Mesenchymal stem cell (in vitro differentiated cells and primary cell): ENCODE results near the gene WDR90.
"Not testable (repeated sequence)": the region's sequence is repeated elsewhere in the genome, so short reads cannot be mapped to it uniquely, and the experiment has no call there.

ENCODE experiments used
- DNase-seq: peaks from one replicate; pipeline ENCODE4 v3.0.0-alpha.2; 2013
- H2AFZ ChIP-seq: one replicate; pipeline ENCODE4 v1.6.1; 2013; ENCODE audit warnings: low read depth, mild to moderate bottlenecking, control low read depth, inconsistent platforms, low read length, moderate library complexity
- H2AK5ac ChIP-seq: 2 replicates; pipeline ENCODE4 v1.6.1; 2013; ENCODE audit warnings: low read length, moderate library complexity, mild to moderate bottlenecking, inconsistent platforms; ENCODE audit not compliant: severe bottlenecking
- H2BK120ac ChIP-seq: one replicate; pipeline ENCODE4 v1.6.1; 2013; ENCODE audit warnings: low read depth, mild to moderate bottlenecking, inconsistent platforms, low read length, moderate library complexity
- H2BK12ac ChIP-seq, 2 experiments: one replicate each; pipeline ENCODE4 v1.6.1; 2013; ENCODE audit warnings: inconsistent platforms in 2 of 2, low read length in 2 of 2, mild to moderate bottlenecking in 2 of 2, moderate library complexity in 2 of 2, control low read depth in 1 of 2
- H2BK15ac ChIP-seq: one replicate; pipeline ENCODE4 v1.6.1; 2013; ENCODE audit warnings: mild to moderate bottlenecking, low read depth, inconsistent platforms; ENCODE audit not compliant: poor library complexity, severe bottlenecking
- H2BK5ac ChIP-seq: 2 replicates; pipeline ENCODE4 v1.6.1; 2013; ENCODE audit warnings: low read depth, mild to moderate bottlenecking, low read length, control low read depth, inconsistent platforms; ENCODE audit not compliant: poor library complexity, severe bottlenecking
- H3K14ac ChIP-seq, 2 experiments: one replicate each; pipeline ENCODE4 v1.6.1; 2013; ENCODE audit warnings: inconsistent platforms in 2 of 2, low read length in 2 of 2, control low read depth in 1 of 2, mild to moderate bottlenecking in 1 of 2, moderate library complexity in 1 of 2
- H3K18ac ChIP-seq, 2 experiments: one replicate each; pipeline ENCODE4 v1.6.1; 2013; ENCODE audit warnings: inconsistent platforms in 2 of 2, low read length in 2 of 2, control low read depth in 1 of 2, low read depth in 1 of 2, mild to moderate bottlenecking in 1 of 2
- H3K23ac ChIP-seq, 2 experiments: one replicate each; pipeline ENCODE4 v1.6.1; 2013; ENCODE audit warnings: inconsistent platforms in 2 of 2, low read length in 2 of 2, mild to moderate bottlenecking in 2 of 2, moderate library complexity in 2 of 2, control low read depth in 1 of 2
- H3K27ac ChIP-seq: 2 replicates; pipeline ENCODE4 v1.5.1; 2013; ENCODE audit warnings: mild to moderate bottlenecking, moderate library complexity, low read length, control low read depth, inconsistent platforms; ENCODE audit not compliant: poor library complexity, severe bottlenecking
- H3K27me3 ChIP-seq, 2 experiments: 2 replicates each; pipeline versions ENCODE4 v1.6.1 to v1.7.0; 2013; ENCODE audit warnings: low read length in 2 of 2, mild to moderate bottlenecking in 2 of 2, moderate library complexity in 2 of 2, control low read depth in 1 of 2, inconsistent platforms in 1 of 2; ENCODE audit not compliant: control insufficient read depth in 1 of 2, insufficient read depth in 1 of 2
- H3K36me3 ChIP-seq, 2 experiments: 2 replicates each; pipeline versions ENCODE4 v1.6.1 to v1.7.0; 2013; ENCODE audit warnings: low read length in 2 of 2, control low read depth in 1 of 2, inconsistent platforms in 1 of 2, low read depth in 1 of 2, mild to moderate bottlenecking in 1 of 2; ENCODE audit not compliant: insufficient read depth in 2 of 2, control insufficient read depth in 1 of 2
- H3K4ac ChIP-seq, 2 experiments: one replicate each; pipeline ENCODE4 v1.6.1; 2013; ENCODE audit warnings: inconsistent platforms in 2 of 2, low read length in 2 of 2, mild to moderate bottlenecking in 2 of 2, moderate library complexity in 2 of 2, control low read depth in 1 of 2, low read depth in 1 of 2
- H3K4me1 ChIP-seq: 2 replicates; pipeline ENCODE4 v1.6.1; 2013; ENCODE audit warnings: low read depth, low read length, control low read depth; ENCODE audit not compliant: control insufficient read depth, insufficient read depth
- H3K4me2 ChIP-seq: 2 replicates; pipeline ENCODE4 v1.6.1; 2013; ENCODE audit warnings: low read length, mild to moderate bottlenecking, inconsistent platforms; ENCODE audit not compliant: poor library complexity, severe bottlenecking
- H3K4me3 ChIP-seq, 2 experiments: 2 replicates each; pipeline versions ENCODE4 v1.5.1 to v1.7.0; 2013; ENCODE audit warnings: low read length in 2 of 2, mild to moderate bottlenecking in 2 of 2, control low read depth in 1 of 2, low read depth in 1 of 2; ENCODE audit not compliant: insufficient read depth in 1 of 2
- H3K79me1 ChIP-seq: replicated peaks from 2 replicates; pipeline ENCODE4 v1.6.1; 2013; ENCODE audit warnings: mild to moderate bottlenecking, control low read depth, low read length, inconsistent platforms; ENCODE audit not compliant: poor library complexity, severe bottlenecking
- H3K9ac ChIP-seq: 2 replicates; pipeline ENCODE4 v1.7.0; 2013; ENCODE audit warnings: mild to moderate bottlenecking, low read length, moderate library complexity
- H3K9me3 ChIP-seq: 2 replicates; pipeline ENCODE4 v1.7.0; 2013; ENCODE audit warnings: mild to moderate bottlenecking, low read length; ENCODE audit not compliant: control insufficient read depth
- H4K8ac ChIP-seq: one replicate; pipeline ENCODE4 v1.6.1; 2013; ENCODE audit warnings: inconsistent platforms, mild to moderate bottlenecking, low read length, moderate library complexity
- H4K91ac ChIP-seq: one replicate; pipeline ENCODE4 v1.6.1; 2013; ENCODE audit warnings: mild to moderate bottlenecking, low read length, inconsistent platforms
- WGBS: methylation state at CpG from one replicate; pipeline ENCODE4 v1.1.7; 2013; ENCODE audit warnings: mixed read lengths; 5-methylcytosine and 5-hydroxymethylcytosine counted together

The WDR90 gene

GRCh38 chr16:711548-712320 is 62.6 kb downstream of the WDR90 start:
- no peak overlapping the region for H3K4me2 ChIP-seq
- no peak overlapping the region for H3K4ac ChIP-seq
- H3K14ac ChIP-seq, result no peak overlapping the region
- H3K4me3 ChIP-seq, result no peak overlapping the region
- H2BK5ac ChIP-seq, result no peak overlapping the region
- H3K27ac ChIP-seq, result no peak overlapping the region
- H3K18ac ChIP-seq, result peak overlapping the region in 1 of 2 experiments; percentile 30
- H3K23ac ChIP-seq, result no peak overlapping the region
- H2BK15ac ChIP-seq, result peak overlapping the region; percentile 49
- no peak overlapping the region for H2AFZ ChIP-seq
- 15% methylated on average over 16 of the region's 25 CpGs for WGBS
- H2BK12ac ChIP-seq, result peak overlapping the region in 1 of 2 experiments; percentile 57
- H3K9ac ChIP-seq, result no peak overlapping the region
- no peaks in the 10 kb centered on the region for H3K9me3 ChIP-seq
- DNase-seq, result peak; percentile 74
- H3K4me1 ChIP-seq, result peaks cover 51% of the 10 kb centered on the region
- peaks cover 36 to 47% of the 10 kb centered on the region in 2 experiments for H3K27me3 ChIP-seq
- no peak overlapping the region for H2BK120ac ChIP-seq
- H4K8ac ChIP-seq, result no peak overlapping the region
- peaks cover 0 to 4% of the 10 kb centered on the region in 2 experiments for H3K36me3 ChIP-seq
- H4K91ac ChIP-seq, result no peak overlapping the region
- H2AK5ac ChIP-seq, result no peak overlapping the region
- H3K79me1 ChIP-seq, result peaks cover 9% of the 10 kb centered on the region

- WGBS, result 38% methylated on average over 13 of the region's 13 CpGs
- not testable (repeated sequence) for H3K79me1 ChIP-seq, H3K4me2 ChIP-seq
Observed at GRCh38 chr16:712740-713250, 63.6 kb downstream of the WDR90 start.

GRCh38 chr16:714079-714478 is 64.9 kb downstream of the WDR90 start:
- Histone ChIP-seq H3K14ac (no peak overlapping the region), H2BK5ac (no peak overlapping the region), H2BK12ac (peak overlapping the region in 1 of 2 experiments; percentile 84), H3K4ac (no peak overlapping the region), H3K79me1 (peaks cover 18% of the 10 kb centered on the region), H3K4me2 (no peak overlapping the region), H2BK15ac (peak overlapping the region; percentile 41), H4K91ac (peak overlapping the region; percentile 35), H4K8ac (no peak overlapping the region), H3K9me3 (no peaks in the 10 kb centered on the region), H3K4me3 (no peak overlapping the region), H3K18ac (no peak overlapping the region), H3K9ac (no peak overlapping the region), H2AFZ (no peak overlapping the region), H3K4me1 (peaks cover 59% of the 10 kb centered on the region), H3K27me3 (peaks cover 12 to 24% of the 10 kb centered on the region in 2 experiments), H3K27ac (no peak overlapping the region), H2BK120ac (no peak overlapping the region), H2AK5ac (no peak overlapping the region), H3K23ac (no peak overlapping the region), H3K36me3 (peaks cover 0 to 22% of the 10 kb centered on the region in 2 experiments)
- whole genome bisulfite sequencing, result 84% methylated on average over 11 of the region's 11 CpGs
- no peak for DNase-seq

More at GRCh38 chr16:712740-713250, 63.6 kb downstream of the WDR90 start:
- not testable (repeated sequence) for H2AFZ ChIP-seq, H3K18ac ChIP-seq, H3K14ac ChIP-seq, H2BK120ac ChIP-seq, H2BK5ac ChIP-seq, H3K4ac ChIP-seq, H3K4me3 ChIP-seq, H2BK15ac ChIP-seq, H2AK5ac ChIP-seq, H4K91ac ChIP-seq, H3K23ac ChIP-seq, H4K8ac ChIP-seq, H2BK12ac ChIP-seq, H3K9me3 ChIP-seq, H3K27ac ChIP-seq
- Histone ChIP-seq H3K9ac (peak overlapping the region; percentile 50), H3K27me3 (peaks cover 25 to 36% of the 10 kb centered on the region in 2 experiments), H3K4me1 (peaks cover 56% of the 10 kb centered on the region), H3K36me3 (peaks cover 0 to 14% of the 10 kb centered on the region in 2 experiments)
- peak; percentile 99 for DNase-seq
